ENCODE data around the gene NPR3. TPM values are rescaled to one million over a fixed set of nuclear protein-coding genes. Genes with fewer than 3 reads are reported as not detected.
"Not testable (repeated sequence)": the region's sequence is repeated elsewhere in the genome, so short reads cannot be mapped to it uniquely, and the experiment has no call there.

NPR3 gene
- total RNA-seq, 4 donors from 2014 or later, result 2.4 to 18.8 (median 10.9) TPM

DNA sequence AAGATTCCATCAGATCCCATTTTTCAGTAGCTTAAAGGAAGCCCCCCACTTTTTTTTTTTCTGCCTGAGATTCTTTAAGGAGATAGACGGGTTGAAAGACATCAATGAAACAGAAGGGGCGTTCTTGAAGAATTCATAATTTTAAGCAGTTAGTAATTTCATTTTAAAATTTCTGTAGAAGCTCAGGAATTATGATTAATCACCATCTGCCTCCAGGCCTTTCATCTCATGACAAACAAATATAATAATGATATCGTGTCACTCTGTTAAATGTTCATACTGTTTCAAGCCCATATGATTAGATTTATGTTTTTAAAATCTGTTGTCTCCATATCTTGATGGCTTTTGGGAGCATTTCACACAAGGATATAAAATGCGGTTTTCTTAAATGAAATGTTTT, 75.2 kb downstream of the NPR3 start:
- 78 to 80% methylated on average over 4 of the region's 4 CpGs for whole genome bisulfite sequencing, 2 donors
- DNase-seq (ENCODE audit: low spot score in 2 of 2), result no peak
- intact Hi-C loops (cut with DNase I; ENCODE audit: low total_unique reads), result no loop called here
- no peak overlapping the region for H3K4me3 ChIP-seq (ENCODE audit: low read depth, poor library complexity, severe bottlenecking)
- TF ChIP-seq POLR2A (IDR thresholded peaks at IDR 0.05) (no peak), CTCF (IDR thresholded peaks at IDR 0.05) (no peak)

DNA sequence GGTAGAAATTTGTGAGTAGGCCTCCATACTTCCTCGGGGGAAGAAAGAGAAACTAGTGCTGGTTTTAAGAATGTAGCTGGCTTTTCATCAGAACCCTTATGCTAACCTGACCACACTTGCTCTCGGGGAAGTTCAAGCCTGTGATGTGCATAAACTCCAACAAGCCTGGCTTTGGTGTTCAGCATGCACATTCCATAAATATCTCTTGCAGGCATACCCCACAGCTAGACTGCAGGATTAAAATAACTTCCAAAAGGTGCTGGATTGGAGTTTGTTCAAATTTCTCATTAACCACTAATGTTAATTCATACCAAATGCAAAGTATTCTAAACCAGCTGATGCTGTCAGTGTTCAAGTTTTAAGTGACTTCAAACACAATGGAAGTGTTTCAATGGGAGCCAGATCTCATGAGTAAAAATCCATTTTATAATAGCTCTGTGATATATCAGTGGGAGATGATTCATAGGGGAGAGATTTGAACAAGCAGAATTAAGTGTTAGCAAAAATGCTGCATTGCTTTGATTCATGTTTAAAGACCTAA, 79.4 kb downstream of the NPR3 start:
- H3K4me3 ChIP-seq (ENCODE audit: low read depth, poor library complexity, severe bottlenecking), result no peak overlapping the region
- TF ChIP-seq POLR2A (IDR thresholded peaks at IDR 0.05) (no peak), CTCF (IDR thresholded peaks at IDR 0.05) (no peak)
- intact Hi-C loops (cut with DNase I; ENCODE audit: low total_unique reads), result no loop called here
- WGBS, 2 donors, result 46 to 51% methylated on average over 2 of the region's 2 CpGs
- DNase-seq (ENCODE audit: low spot score in 2 of 2), result no peak

DNA sequence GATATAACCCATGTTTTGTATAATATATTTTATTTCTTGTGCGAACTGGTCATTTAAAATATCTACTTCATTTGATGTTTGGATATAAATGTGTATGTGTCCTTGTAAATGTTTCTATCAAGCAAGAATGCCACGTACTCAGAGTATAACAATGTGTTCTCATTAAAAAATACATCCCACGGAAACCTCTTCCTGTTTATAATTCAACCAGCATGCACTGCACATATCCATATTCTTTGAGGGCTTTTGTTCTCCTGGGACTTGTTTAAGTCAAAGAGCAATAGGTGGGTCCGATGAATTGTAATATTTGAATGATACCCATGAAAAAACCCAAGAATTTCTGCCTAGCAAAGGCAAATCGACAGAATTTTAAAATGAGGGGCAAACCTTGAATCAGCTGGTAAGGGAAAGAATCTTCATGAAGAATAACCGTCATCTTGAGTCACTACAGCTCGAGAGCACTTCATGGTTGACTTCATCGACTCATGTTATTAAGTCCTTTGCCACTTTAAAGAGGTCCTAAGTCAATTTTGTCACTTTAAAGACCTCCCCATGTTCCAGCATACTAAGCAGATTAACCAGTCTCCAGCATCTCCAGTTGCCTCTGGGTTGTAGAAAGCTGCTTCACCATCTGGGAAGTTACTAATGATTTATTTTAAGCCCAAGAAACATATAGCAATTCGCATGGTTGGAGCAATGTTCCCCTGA, 80.6 kb downstream of the NPR3 start:
- no peak for DNase-seq (ENCODE audit: low spot score in 2 of 2)
- intact Hi-C loops (cut with DNase I; ENCODE audit: low total_unique reads), result no loop called here
- no peak overlapping the region for H3K4me3 ChIP-seq (ENCODE audit: low read depth, poor library complexity, severe bottlenecking)
- TF ChIP-seq POLR2A (IDR thresholded peaks at IDR 0.05) (no peak), CTCF (IDR thresholded peaks at IDR 0.05) (no peak)
- 71% methylated on average over 9 of the region's 9 CpGs for WGBS, 2 donors

DNA sequence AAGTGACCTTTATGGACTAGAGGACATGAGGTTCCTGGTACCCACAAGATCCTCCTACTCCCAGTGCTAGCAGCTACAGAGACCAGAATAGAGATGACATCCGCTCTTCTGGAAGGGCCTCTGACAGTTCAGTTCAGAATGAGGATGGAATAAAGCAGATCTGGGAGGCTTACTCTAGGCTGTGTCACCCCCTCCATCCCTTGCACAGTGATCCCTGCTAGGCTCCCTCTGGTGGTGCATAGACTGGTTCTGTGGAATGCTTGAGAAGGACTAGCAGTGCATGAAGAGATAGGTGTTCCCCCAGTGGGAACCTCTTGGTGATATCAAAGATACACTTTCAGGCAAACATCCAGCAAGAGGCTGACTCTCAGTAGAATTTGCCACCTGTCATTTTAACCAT, 83.0 kb downstream of the NPR3 start:
- H3K4me3 ChIP-seq (ENCODE audit: low read depth, poor library complexity, severe bottlenecking), result no peak overlapping the region
- DNase-seq (ENCODE audit: low spot score in 2 of 2), result no peak
- no peak for TF ChIP-seq CTCF (IDR thresholded peaks at IDR 0.05)
- no peak for TF ChIP-seq POLR2A (IDR thresholded peaks at IDR 0.05)
- WGBS, 2 donors, result 92 to 100% methylated on average over 1 of the region's 1 CpG
- intact Hi-C loops (cut with DNase I; ENCODE audit: low total_unique reads), result no loop called here

DNA sequence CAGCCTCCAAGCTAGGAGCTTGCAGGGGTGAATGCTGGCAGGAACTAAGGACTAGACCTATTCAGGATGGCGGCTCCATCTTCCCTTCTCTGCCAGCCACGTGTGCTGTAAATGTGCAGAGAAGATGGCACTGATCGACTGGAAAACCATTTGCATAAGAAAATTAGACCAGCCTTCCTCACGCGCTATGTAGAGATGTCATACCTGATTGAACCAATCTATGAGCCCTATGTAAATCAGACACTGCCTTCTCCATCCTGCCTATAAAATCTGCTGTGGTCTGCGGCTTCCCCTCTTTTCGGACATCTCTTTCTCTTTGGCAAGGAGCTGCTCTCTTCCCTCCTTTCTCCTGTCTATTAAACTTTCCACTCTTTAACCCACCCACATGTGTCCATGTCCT, 91.6 kb downstream of the NPR3 start:
- DNase-seq (ENCODE audit: low spot score in 2 of 2), result no peak
- no peak overlapping the region for H3K4me3 ChIP-seq (ENCODE audit: low read depth, poor library complexity, severe bottlenecking)
- TF ChIP-seq POLR2A (IDR thresholded peaks at IDR 0.05) (no peak), CTCF (IDR thresholded peaks at IDR 0.05) (no peak)
- 88 to 93% methylated on average over 7 of the region's 7 CpGs for WGBS, 2 donors
- intact Hi-C loops (cut with DNase I; ENCODE audit: low total_unique reads), result no loop called here

DNA sequence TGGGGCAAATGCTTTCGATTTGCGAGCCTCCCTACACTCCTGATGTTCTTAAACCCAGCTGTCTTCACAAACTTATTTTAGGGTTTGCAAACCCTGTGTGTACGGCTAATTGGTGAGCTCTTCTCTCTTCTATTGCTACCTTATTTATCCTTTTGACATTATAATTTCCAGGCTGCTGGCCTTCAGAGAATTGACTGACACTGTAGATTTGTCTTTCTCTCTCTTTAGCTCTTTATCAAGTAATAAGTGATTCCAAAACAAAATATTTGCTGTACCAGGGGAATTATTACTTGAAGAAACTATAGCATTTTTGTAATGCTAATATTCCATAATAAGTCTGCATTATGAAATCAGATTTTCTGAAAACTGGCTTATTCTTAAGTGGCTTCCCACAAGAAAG, 92.5 kb downstream of the NPR3 start:
- intact Hi-C loops (cut with DNase I; ENCODE audit: low total_unique reads), result no loop called here
- no peak for TF ChIP-seq CTCF (IDR thresholded peaks at IDR 0.05)
- no peak for TF ChIP-seq POLR2A (IDR thresholded peaks at IDR 0.05)
- DNase-seq (ENCODE audit: low spot score in 2 of 2), result no peak
- no peak overlapping the region for H3K4me3 ChIP-seq (ENCODE audit: low read depth, poor library complexity, severe bottlenecking)
- 61 to 64% methylated on average over 3 of the region's 3 CpGs for WGBS, 2 donors

GRCh38 chr5:32805462-32805861, 94.3 kb downstream of the NPR3 start:
- WGBS, 2 donors, result 75 to 86% methylated on average over 1 of the region's 1 CpG
- H3K4me3 ChIP-seq (ENCODE audit: low read depth, poor library complexity, severe bottlenecking); DNase-seq (ENCODE audit: low spot score in 2 of 2); intact Hi-C loops (cut with DNase I; ENCODE audit: low total_unique reads): not testable (repeated sequence)
